ENCODE measurements around the gene OPN1LW.

GRCh38 chrX:154098551-154098950 lies 45.5 kb upstream of the OPN1LW start:
- no peak for TF ChIP-seq CTCF (IDR thresholded peaks at IDR 0.05; ENCODE audit: extremely low read depth in 1 of 2, insufficient read depth in 1 of 2, low read depth in 1 of 2, low read length in 2 of 2)
- no peak for TF ChIP-seq POLR2A (IDR thresholded peaks at IDR 0.05; ENCODE audit: low read depth, low read length)
- no peak for TF ChIP-seq EZH2 (IDR thresholded peaks at IDR 0.05; ENCODE audit: borderline replicate concordance, low read depth, low read length, severe bottlenecking)
- TF ChIP-seq FOS (IDR thresholded peaks at IDR 0.05; ENCODE audit: borderline replicate concordance, insufficient read depth, low read length), result no peak
- no peak for TF ChIP-seq POLR2AphosphoS5 (IDR thresholded peaks at IDR 0.05; ENCODE audit: insufficient read depth, low read depth, low read length)
- TF ChIP-seq JUN (IDR thresholded peaks at IDR 0.05; ENCODE audit: borderline replicate concordance, insufficient read depth, insufficient read length, low read depth), result no peak
- no peak for TF ChIP-seq MYC (IDR thresholded peaks at IDR 0.05; ENCODE audit: low read depth, low read length)

Measured in endothelial cell of umbilical vein (primary cell).